GM06990 (cell line): Measurements from ENCODE around the gene SLC25A26.

ENCODE experiments used
- DNase-seq: peaks from one replicate; pipeline ENCODE4 v3.0.0-alpha.2; 2011; ENCODE audit not compliant: insufficient read length; ENCODE audit errors: extremely low read depth
- H3K27me3 ChIP-seq: replicated peaks from 2 replicates; pipeline ENCODE4 v1.6.0; 2011; ENCODE audit warnings: low read length; ENCODE audit not compliant: control insufficient read depth, insufficient read depth
- H3K36me3 ChIP-seq: 2 replicates; pipeline ENCODE4 v1.5.1; 2011; ENCODE audit warnings: low read length; ENCODE audit not compliant: control insufficient read depth, insufficient read depth
- H3K4me3 ChIP-seq: replicated peaks from 2 replicates; pipeline ENCODE4 v1.5.1; 2011; ENCODE audit warnings: low read depth, mild to moderate bottlenecking, control low read depth, low read length
- TF ChIP-seq, protein P1 (sequence below): IDR thresholded peaks from 2 replicates; pipeline ENCODE4 v1.5.1; 2011; ENCODE audit warnings: low read length, control low read depth, mild to moderate bottlenecking, inconsistent platforms; ENCODE audit not compliant: insufficient read depth, poor library complexity, severe bottlenecking

SLC25A26 gene

DNA sequence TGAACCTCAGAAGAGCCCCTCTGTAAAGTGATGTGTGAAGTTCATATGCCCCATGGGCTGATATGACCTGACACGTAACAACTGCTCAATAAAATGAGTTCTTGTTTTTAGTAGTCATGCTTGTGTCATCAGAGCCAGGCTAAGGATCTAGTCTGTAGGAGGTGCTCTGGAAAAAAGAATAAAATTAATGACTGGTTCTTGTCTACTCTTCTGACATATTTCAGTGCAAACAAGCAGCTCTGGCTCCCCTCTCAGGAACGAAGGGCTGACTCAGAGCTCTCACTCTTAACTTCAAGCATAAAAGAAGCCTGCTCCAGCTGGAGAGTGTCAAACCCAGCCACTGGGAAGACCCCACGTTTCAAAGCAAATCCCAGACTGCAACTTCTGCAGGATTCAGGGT lies 203.0 kb downstream of the SLC25A26 start:
- H3K36me3 ChIP-seq, result no peaks in the 10 kb centered on the region
- DNase-seq, result no peak
- no peak overlapping the region for H3K4me3 ChIP-seq
- no peaks in the 10 kb centered on the region for H3K27me3 ChIP-seq
- TF ChIP-seq, protein P1, sequence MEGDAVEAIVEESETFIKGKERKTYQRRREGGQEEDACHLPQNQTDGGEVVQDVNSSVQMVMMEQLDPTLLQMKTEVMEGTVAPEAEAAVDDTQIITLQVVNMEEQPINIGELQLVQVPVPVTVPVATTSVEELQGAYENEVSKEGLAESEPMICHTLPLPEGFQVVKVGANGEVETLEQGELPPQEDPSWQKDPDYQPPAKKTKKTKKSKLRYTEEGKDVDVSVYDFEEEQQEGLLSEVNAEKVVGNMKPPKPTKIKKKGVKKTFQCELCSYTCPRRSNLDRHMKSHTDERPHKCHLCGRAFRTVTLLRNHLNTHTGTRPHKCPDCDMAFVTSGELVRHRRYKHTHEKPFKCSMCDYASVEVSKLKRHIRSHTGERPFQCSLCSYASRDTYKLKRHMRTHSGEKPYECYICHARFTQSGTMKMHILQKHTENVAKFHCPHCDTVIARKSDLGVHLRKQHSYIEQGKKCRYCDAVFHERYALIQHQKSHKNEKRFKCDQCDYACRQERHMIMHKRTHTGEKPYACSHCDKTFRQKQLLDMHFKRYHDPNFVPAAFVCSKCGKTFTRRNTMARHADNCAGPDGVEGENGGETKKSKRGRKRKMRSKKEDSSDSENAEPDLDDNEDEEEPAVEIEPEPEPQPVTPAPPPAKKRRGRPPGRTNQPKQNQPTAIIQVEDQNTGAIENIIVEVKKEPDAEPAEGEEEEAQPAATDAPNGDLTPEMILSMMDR, result no peak

DNA sequence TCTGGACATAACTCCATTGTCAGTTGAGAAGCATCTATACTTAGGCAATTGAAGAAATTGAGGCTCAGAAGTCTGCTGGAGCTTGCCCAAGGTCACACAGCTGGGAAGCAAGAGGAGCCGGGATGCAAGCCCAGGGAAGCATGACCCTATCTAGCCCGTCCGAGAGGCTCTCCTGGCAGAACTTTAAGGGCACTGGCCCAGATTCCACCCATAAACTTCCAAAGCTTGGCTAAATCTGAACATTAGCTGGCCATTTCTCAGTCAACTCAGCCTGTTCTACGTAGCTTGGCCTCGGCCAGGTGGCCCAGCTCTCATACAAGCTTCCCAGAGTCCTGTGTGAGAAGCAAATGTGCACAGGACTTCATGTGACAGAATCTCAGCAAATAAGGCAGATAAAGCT lies 204.2 kb downstream of the SLC25A26 start:
- H3K27me3 ChIP-seq, result no peaks in the 10 kb centered on the region
- no peaks in the 10 kb centered on the region for H3K36me3 ChIP-seq
- TF ChIP-seq, protein P1, result no peak
- no peak overlapping the region for H3K4me3 ChIP-seq
- DNase-seq, result no peak

DNA sequence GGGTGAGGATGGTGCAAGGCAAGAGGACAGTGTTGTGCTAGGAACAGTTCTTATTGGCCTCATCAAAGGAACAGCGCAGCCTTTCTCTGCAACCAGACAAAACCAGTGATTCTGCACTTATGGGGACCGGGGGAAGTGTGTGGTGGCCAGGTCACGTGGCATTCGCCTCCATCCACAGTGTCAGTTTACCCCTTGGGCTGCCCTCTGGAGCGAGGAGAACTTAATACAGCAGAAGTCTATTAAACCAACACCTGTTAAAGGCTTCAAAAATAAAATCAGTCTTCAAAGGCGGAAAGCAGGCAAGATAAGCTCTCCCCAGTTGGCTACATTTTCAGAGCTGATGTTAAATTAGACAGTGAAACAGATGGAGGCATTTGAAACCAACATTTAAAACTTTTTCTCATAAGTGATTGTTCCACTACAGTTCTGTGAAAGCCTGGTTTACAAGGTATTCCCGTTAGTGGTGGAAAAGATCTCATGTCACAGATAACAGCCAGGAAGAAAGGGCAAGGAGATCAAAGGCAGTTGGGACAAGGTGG lies 204.8 kb downstream of the SLC25A26 start:
- no peak for DNase-seq
- no peaks in the 10 kb centered on the region for H3K27me3 ChIP-seq
- H3K4me3 ChIP-seq, result no peak overlapping the region
- no peaks in the 10 kb centered on the region for H3K36me3 ChIP-seq
- TF ChIP-seq, protein P1, result no peak

DNA sequence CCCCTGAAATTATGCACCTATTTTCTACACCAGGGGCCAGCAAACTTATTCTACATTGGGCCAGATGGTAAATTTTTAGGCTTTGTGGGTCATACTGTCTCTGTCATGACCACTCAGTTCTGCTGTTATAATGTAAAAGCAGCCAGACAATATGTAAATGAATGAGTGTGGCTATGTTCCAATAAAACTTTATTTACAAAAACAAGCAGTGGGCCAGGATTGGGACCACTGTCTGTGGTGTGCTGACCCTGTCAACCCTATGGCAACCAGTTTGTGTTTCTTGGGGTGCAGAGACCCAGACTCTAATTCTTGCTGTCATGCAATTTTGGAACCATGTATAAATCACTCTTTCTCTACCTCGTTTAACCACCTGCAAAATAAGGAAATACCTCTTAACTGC lies 205.3 kb downstream of the SLC25A26 start:
- no peaks in the 10 kb centered on the region for H3K27me3 ChIP-seq
- no peaks in the 10 kb centered on the region for H3K36me3 ChIP-seq
- TF ChIP-seq, protein P1, result no peak
- DNase-seq, result no peak
- no peak overlapping the region for H3K4me3 ChIP-seq

DNA sequence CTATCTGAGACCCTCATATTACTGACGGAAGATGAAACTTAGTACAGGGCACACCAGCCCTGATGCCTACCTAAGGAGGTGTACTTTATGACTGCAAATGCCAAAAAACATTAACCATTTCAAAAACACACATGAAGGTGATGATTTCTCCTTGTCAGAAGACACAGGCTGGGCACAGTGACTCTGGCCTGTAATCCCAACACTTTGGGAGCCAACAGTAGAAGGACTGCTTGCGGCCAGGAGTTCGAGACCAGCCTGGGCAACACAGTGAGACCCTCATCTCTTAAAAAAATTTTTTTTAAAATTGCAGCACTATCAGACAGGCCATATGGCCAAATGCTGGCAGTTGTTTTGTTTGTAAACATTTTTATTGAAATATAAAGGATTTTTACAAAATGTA lies 206.6 kb downstream of the SLC25A26 start:
- no peak overlapping the region for H3K4me3 ChIP-seq
- DNase-seq, result no peak
- TF ChIP-seq, protein P1, result no peak
- H3K36me3 ChIP-seq, result no peaks in the 10 kb centered on the region
- no peaks in the 10 kb centered on the region for H3K27me3 ChIP-seq

DNA sequence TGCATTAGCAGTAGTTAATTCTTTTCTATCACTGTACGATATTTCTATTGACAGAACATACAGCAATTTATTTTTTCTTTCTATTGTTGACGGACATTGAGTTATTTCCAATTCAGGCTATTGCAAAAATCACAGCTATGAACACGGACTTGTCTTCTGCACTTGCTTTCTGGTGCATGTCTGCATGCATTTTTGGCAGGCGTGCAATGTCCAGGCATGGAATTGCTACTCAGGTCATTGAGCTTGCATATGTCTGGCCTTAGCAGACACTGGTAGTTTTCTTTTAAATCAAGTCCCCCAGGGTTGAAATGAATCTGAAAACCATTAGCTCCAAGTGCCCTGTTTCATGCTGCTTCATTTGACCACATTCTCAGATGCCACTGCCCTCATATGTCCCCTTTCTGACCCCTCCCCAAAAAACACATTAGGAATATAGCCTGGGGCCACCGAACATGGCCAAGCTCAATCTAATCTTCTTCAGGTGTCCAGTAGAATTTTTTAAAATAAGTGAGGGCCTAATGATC lies 207.2 kb downstream of the SLC25A26 start:
- Histone ChIP-seq H3K27me3 (no peaks in the 10 kb centered on the region), H3K4me3 (no peak overlapping the region), H3K36me3 (no peaks in the 10 kb centered on the region)
- no peak for DNase-seq
- TF ChIP-seq, protein P1, result no peak
